Endometrial microvascular endothelial cells (primary cell): Measurements from ENCODE around the gene F7. TPM values are rescaled to one million over a fixed set of nuclear protein-coding genes. Genes with fewer than 3 reads are reported as not detected.

Source experiments
- in situ Hi-C: cut with HindIII; loops from 2 replicates; pipeline ENCODE4 v1.10.0; 2017; ENCODE audit warnings: low sequenced_read_pairs, low pct_unique_long_range_greater_than_20kb; ENCODE audit errors: inconsistent ontology term
- total RNA-seq: library from RNA; depleted of rRNA; stranded (reverse); fragments of >200 nt; gene quantifications from one replicate; pipeline ENCODE4 v1.2.3, GENCODE V29; 2015; ENCODE audit errors: inconsistent ontology term

Gene F7
- total RNA-seq, 1 donor from 2014 or later = not detected

- in situ Hi-C loops = no loop called here
These were observed 39.9 kb downstream of the F7 start for GRCh38 chr13:113145496-113145895.

DNA sequence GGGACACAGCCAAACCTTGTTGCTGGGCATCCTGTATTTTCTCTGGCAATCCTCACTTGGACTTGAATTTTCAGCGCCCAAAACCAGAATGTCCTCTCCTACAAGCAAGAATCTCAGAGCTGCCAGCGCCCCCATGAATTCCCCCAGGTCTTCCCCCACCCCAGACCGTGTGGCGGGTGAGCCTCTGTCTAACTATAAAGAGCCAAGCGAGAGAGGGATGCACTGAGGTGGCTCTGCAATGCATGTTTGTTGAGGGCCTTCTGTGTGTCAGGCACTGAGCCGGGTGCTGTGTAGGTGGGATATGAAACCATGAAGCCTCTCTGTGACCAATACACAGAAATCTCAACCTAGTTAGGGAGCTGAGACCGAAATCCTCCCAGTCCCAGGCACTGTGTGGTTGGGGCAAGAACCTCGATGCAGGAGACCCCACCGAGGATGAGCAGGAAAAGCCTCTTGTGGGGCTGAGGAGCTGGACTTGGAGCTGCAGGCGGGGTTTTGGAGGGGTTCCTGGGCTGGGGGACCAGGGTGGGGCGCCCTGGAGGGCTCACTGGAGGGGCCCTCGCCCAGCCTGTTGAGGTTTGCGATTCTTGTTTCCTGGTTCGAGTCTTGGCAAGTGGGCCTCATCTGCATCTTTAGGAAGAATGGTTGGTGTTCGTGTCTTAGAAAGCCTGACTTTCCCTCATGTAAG lies 40.5 kb downstream of the F7 start:
- in situ Hi-C loops = no loop called here

GRCh38 chr13:113146750-113147149 lies 41.2 kb downstream of the F7 start:
- in situ Hi-C loops = no loop called here

- in situ Hi-C loops = no loop called here
These were observed 41.6 kb downstream of the F7 start for GRCh38 chr13:113147206-113147605.

DNA sequence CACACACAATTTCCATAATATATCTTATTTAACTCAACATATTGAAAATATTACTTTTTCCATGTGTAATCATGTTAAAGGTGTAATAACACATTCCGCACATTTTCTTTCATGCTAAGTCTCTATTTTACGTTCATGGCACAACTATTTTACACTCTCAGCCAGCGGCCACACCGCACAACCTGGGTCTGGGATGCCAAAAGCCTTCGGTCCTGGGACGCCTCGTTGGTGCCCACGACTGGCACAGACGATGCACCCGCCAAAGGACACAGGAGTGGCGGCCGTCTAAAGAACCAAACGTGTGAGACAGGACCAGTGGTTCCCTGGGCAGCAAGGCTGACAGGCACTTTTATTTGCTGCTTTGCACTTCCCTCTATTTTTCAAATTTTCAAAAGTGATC lies 42.8 kb downstream of the F7 start:
- in situ Hi-C loops = no loop called here

- in situ Hi-C loops = no loop called here
These were observed 43.4 kb downstream of the F7 start for GRCh38 chr13:113148940-113149503.

- in situ Hi-C loops = no loop called here
These were observed 44.3 kb downstream of the F7 start for GRCh38 chr13:113149711-113150549.

GRCh38 chr13:113150550-113151365 lies 45.2 kb downstream of the F7 start:
- in situ Hi-C loops = no loop called here

DNA sequence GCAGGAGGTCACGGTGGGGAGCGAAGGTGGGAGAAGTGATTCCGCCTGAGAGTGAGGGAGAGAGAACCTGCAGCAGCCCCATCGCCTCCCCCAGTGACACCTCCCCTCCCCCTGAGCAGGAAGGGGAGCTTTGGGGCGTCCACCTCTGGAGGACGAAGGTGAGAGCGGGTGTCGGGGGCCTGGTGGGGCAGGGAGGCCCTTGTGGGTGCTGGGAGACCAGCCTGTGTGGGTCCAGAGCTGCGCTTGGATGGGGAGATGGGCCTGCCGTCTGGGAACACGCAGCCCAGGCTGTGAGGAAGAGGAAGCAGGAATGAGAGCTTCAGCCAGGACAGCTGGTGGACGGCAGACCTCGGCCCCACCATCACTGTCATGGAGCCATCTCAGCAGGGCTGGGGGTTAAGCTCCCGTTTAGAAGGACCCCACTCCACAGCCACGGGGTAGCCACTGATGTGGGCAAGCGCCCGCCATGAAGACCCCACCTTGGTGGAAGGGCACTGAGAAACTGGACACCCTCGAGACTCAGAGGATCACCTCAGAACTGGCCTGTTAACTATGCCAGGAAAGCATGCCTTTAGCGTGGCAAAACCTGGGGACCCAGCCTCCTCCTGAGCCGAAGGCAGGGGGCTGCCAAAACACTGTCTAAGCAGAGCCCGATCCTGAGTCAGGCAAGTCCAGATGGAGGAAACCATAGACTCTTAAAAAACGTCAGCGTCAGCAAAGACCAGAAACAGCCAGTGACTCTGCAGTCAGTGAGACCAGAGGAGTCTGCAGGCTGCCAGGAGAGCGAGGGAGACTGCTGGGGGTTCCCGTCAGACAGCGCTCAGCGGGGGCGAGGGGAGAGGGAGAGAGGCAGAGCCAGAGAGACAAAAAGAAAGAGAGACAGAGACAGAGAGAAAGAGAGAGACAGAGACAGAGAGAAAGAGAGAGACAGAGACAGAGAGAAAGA lies 46.4 kb downstream of the F7 start:
- in situ Hi-C loops = no loop called here

- in situ Hi-C loops = no loop called here
These were observed 47.0 kb downstream of the F7 start for GRCh38 chr13:113152691-113152983.

DNA sequence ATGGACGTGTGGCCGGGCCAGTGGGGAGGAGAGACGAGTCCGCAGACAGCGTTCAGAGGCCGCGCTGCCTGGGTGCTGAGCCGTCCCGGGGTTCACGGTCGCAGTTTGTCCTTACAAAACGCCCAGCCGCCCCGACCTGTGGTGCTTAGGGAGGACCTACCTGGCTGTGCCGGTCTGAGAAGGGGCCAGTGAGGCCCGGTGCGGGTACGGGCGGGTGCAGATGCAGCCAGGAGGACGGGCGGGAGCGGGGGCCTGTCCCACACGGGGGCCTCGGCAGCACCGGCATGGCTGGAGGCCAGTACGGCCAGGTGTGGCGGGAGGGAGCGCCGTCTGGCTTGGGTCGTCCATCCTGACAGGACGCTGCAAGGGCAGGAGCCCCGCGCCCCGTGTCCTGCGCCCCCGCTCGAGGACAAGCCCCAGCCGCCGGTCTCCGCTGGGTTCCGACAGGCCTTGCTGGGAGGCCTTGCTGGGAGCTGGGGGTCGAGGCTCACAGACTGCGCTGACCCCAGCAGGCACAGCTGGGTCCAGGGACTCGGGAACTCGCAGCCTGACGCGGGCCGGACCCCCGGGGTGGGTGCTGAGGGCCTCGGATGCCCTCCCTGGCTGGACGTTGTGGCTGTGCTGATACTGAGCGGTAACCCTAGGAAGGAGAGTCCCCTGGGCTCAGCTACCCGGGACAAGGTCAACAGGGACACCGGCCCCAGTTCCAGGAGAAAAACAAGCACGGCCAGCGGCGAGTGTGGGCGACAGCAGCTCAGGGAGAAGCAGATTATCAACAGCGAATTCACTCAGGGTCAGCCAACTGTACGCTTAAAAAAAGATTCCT lies 47.6 kb downstream of the F7 start:
- in situ Hi-C loops = no loop called here

- in situ Hi-C loops = no loop called here
These were observed 48.5 kb downstream of the F7 start for GRCh38 chr13:113153810-113154748.

DNA sequence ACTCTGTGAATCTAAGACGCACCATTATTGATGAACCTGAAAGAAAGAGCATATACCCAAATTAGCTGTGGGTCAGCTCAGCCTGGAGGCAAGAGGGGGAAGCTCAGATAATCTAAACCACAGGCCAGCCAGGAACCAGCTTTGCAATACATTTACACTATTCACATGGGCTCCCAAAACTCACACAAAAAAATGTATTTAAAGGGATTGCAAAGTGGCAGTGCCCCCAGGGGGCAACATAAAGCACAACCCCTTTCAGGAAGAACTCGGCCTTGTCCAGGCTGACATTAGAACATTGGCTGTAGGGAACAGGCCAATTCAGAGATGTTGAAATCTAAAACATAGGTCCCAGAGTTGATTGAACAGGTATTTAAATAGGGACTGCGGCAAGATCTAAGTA lies 49.6 kb downstream of the F7 start:
- in situ Hi-C loops = no loop called here

DNA sequence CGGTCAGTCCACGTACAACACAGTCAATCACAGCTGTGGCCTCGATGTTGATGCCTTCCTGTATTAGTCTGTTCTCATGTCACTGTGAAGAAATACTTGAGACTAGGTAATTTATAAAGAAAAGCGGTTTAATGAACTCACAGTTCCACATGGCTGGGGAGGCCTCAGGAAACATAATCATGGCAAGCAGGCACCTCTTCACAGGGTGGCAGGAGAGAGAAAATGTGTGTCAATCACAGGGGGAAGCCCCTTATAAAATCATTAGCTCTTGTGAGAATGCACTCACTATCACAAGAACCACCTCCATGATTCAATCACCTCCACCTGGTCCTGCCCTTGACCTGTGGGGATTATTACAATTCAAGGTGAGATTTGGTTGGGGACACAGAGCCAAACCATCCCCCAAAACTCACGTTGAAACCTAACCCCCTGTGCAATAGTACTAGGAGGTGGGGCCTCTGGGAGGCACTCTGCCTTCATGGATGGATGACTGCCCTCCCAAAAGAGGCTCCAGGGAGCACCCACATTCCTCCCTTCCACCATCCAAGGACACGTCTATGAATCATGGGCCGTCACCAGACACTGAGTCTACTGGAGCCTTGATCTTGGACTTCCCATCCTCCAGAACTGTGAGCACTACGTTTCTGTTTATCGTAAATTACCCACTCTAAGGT lies 50.5 kb downstream of the F7 start:
- in situ Hi-C loops = no loop called here

DNA sequence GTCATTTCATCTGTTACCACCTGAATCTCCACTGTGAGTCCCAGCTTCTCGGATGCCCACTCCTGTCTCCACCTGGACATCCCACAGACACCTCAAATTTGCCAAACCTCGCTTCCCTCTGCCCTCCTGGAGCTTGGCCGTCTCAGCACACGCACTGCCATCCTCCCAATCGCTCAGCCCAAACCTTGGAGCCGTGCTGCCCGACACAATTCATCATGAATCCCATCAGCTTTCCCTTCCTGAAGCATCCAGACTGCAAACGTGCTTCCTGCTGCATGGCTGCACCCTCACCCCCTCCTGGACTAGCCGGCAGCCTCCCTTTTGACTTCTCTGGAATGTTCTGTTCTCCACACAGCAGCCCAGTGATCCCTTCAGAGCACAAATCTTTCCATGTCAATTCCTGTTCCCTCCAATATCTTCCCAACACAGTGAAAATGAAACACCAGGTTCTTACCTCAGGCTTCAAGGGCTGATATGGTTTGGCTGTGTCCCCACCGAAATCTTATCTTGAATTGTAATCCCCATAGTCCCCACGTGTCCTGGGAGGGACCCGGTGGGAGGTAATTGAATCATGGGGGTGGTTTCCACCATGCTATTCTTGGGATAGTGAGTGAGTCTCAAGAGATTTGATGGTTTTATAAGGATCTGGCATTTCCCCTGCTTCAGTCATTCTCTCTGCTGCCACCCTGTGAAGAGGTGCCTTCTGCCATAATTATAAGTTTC lies 51.8 kb downstream of the F7 start:
- in situ Hi-C loops = no loop called here
